GF-D8 (cell line): ENCODE data around the gene MYH3.

Source experiments
- DNase-seq: peaks from one replicate; lab custom pipeline; 2025; lab: John Stamatoyannopoulos, UW

Gene MYH3

DNA sequence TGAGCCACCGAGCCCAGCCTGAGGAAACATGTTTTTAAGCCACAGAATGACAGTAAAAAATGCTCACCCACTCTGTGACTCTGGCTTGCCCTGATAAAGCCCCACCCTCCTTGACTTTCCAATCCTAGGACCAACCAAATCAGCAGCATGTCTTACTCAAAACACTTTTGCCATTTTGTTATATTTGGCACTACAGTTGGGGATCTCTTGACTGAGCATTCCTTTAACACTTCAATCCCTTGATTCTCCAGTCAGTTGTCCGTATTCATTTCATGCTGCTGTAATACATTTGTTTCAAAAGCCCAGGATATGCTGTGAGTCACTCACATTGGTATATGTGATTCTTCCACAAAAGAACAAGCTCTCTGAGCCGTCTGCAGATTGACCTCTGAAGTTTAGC lies 8.2 kb downstream of the MYH3 start:
- DNase-seq: no peak

DNA sequence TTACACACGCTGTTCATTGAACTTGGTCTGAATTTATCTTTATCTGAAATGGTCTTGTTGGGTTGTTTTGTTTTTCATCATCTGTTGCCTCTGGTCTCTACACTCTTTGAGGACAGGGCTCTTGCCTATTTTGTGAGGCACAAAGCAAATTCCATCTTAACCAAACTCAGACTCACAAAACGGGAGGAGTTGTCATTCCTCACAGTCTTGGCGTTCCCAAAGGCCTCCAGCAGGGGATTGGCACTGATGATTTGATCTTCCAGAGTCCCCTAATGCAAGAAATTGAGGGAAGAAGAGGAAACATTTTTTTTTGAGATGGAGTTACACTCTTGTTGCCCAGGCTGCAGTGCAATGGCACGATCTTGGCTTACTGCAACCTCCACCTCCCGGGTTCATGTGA lies 8.7 kb downstream of the MYH3 start:
- DNase-seq: no peak

DNA sequence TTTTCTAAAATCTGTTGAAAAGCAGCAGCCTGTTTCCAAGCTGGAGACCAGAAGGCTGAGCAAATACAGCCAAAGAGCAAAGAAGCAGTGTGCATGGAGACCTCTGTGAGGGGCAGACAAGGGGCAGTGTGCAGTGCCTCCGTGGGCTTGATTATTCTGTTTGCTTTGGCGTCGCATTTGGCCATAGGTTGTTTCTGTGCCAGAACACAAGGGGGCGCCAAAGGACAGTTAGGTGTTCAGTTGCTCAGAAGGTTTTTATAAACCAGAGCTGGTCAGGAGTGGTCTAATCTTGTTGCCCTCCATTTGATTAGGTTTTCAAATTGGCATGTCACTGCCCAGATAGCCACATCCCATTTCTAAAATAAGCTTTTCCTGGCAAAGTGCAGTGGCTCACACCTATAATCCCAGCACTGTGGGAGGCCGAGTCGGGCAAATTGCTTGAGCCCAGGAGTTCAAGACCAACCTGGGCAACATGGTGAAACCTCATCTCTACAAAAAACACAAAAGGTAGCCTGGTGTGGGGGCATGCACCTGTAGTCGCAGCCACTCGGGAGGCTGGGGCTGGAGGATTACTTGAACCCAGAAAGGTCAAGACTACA lies 10.6 kb downstream of the MYH3 start:
- peak; percentile 9 for DNase-seq

DNA sequence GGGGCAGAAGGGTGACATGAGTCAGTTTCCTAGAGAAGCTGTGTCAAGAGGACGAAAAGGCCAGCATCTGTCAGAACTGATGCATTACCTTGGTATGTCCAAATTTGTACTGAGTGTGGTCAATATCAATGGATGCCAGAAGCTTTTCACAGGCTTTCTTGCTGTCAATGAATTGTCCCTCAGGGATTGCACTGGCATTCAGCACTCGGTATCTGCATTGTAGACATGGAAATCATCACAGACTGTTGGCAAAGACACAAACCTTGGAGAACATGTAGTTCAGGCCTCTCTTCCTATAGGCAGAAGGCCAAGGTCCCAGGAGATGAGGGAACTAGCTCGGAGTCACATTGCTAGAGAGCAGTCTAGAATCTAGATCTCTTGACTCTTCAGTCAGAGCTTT lies 16.6 kb downstream of the MYH3 start:
- no peak for DNase-seq

DNA sequence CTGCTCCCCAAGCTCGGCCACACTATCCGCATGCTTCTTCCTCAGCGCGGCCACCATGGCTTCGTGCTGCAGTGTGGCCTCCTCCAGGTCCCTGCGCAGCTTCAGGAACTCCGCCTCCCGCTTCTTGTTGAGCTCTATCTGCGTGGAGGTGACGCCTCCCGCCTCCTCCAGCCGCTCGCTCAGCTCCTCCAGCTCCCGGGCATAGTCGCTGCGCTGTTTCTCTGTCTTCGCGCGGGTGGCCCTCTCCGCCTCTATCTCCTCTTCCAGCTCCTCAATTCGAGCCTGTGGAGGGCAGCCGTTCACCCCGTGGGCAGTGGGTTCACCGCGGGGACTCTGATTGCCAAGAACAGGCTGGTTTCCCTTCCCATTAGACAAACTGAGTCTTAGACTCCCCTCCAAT lies 19.0 kb downstream of the MYH3 start:
- DNase-seq: no peak

DNA sequence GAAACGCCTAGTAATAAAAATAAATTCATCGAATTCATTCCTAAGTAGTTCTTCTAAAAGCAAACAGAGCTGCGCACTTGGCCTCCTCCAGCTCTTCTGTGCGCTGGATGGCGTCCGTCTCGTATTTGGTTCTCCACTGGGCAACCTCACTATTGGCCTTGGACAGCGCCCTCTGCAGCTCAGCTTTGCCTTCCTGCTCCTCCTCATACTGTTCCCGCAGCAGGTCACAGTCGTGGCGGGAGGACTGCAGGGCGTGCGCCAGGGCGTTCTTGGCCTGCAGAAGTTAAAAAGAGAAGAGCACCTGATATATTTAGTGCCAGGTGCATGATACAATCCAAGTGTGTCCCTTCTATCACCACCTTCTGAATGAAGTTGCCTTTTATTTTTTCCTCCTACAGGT lies 21.8 kb downstream of the MYH3 start:
- no peak for DNase-seq

DNA sequence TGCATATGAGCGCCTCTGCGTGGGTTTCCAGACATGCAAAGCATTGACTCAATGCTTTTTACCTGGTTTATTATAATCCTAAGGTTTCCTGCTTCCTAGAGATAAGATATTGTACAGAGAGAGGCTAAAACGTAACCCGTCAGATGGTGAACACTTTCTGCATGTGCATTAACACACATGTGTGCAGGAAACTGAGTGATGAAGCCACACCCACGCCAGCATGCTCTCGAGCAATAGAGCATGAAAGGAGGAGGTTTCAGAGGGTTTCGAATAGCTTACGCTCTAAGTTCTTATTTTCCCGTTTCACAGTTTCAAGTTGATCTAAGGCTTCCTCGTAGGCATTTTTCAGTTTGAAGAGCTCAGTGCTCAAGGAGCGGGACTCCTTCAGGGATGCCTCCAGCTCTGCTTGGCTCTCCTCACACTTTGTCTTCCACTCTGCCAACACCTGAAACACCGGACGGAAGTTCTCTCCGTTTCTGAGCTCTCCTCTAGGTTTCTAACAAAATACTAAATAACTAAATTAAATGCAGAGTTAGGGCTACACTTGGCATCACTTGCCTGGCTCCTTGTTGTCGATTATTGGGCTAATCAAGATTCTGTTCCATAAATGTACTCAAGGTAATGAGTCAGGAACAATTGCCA lies 23.2 kb downstream of the MYH3 start:
- DNase-seq: no peak

DNA sequence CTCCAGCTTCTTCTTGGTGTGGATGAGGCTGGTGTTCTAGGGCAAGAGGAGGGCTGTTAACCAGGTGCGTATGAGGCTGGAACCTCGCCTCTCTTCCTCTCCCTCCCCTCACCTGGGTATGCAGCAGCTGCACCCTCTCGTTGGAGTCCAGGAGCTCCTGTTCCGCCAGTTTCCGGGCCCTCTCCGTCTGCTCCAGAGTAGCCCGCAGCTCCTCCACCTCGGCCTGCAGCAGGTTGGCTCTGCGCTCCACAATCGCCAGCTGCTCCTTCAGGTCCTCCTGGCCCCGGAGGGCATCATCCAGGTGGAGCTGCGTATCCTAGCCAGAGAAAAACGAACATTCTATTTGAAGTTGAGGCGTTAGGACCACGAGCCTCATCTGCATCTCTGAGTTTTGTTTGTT lies 25.4 kb downstream of the MYH3 start:
- no peak for DNase-seq

DNA sequence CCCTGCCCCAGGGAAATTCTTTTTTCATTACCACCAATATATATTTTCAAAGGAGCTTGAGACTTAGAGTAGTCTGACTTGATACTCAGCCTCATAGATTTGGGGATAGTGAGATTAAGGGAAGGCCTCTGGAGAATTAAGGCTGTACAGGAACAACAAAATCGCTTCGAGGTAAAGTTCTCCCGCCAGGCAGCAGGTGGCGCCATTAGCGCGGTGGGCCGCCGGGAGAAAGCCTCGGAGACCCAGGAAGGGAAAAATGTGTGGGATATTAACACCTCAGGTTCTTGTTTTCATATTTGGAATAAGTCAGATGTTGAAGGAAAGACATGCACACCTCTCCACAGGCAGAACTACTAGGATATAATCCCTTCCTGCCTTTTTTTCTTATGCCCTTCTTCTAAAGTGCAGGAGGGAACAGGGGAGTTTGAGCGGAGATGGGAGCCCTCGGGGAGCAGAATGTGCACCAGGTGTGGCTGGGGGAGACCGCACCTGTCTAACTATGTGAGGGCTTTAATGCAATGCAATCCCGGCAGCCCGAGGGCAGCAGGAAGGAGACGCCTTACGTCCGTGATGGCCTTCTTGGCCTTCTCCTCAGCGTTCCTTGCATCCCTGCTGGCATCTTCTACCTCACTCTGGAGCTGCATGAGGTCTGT lies 25.9 kb downstream of the MYH3 start:
- no peak for DNase-seq

DNA sequence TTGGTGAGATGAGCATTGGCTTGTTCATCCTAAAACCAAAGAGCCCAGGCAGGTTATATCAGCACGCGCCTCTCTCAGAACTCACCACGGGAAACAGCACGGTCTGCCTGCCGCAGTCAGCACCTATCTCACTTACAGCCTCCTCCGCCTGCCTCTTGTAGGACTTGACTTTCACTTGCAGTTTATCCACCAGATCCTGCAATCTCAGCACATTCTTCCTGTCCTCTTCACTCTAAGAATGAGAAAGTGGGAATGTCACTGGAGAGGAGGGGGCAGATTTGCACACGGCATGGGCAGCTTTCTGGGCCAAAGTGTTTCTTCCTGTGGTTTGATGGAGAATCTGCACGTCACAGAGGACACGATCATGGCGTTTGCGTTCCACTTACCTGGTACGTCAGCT lies 27.4 kb downstream of the MYH3 start:
- DNase-seq: no peak

DNA sequence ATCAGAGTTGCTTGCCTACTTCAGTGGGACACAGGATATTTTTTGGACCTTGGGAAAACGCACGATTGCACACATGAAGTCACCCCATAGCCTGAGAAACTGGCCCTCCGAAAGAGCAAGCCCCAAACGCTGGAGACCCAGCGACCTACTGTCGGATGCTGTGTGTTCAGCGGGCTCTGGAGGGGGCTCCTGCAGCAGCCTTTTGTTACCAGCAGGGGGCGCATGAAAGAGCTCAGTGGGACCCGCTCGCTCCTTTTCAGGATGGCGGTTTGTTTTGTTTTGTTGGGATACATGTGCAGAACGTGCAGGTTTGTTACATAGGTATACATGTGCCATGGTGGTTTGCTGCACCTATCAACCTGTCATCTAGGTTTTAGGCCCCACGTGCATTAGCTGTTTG lies 28.4 kb downstream of the MYH3 start:
- no peak for DNase-seq

DNA sequence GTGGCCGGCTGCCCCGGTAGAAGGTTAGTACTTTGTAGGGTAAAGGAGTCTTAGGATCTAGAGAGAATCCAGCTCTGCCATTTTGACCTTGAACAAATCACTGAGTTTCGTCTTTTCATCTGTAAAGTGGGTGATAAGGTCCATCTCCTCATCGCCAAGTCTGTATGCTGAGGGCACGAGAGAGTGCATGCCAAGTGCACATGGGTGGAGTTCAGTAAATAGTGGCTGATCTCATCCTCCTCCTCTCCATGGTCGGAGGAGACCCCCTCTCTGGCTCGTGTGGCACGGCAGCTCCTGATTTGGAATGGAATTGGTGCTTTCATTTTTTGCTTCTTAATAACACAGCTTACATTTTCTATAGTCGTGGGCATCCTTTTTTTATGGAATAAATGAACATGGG lies 30.7 kb downstream of the MYH3 start:
- no peak for DNase-seq

DNA sequence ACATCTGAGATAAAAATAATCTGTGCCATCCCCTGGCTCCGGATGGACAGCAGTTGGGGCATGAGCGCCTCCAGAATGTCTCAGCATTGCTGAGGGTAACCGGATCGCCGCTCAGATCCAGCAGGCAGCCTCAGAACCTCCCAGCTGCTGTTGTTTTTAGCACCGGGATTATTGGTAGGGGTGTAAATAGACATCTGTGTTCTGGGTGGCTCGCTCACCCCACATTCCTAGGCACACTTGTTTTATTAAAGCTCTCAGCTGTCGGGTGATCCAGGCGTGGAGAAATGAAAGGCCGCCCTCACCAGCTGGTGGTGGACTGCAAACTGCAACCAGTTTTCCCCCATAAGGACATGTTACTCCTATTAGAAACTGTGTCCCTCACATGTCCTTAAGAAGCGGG lies 32.1 kb downstream of the MYH3 start:
- no peak for DNase-seq

DNA sequence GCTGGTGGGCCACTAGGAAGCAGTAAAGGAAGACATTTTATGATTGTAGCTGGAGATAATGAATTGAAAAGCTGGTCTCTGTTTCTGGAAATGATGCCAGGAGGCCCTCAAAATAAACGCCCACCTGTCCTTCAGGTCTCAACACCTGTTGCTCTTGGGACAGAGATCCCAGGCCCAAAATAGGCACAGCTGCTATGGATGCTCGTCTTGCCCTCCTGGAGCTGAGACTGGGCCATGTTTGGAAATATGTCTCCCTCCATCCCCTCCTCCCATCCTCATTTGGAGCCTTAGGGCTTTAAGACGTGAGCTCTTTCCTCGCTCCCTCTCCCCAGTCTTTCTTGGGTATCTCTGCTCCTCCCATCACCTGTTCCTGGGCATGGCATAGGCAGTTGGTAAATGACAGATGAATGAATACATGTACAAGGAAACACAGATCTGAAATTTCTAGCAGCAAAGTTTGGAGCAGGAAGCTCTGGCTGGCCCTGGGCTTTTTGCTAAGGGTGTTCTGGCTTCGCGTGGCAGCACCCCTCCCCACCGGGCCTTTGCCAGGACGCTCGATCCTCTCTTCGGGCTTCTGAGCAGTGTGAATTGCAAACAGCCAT lies 33.3 kb downstream of the MYH3 start:
- no peak for DNase-seq

DNA sequence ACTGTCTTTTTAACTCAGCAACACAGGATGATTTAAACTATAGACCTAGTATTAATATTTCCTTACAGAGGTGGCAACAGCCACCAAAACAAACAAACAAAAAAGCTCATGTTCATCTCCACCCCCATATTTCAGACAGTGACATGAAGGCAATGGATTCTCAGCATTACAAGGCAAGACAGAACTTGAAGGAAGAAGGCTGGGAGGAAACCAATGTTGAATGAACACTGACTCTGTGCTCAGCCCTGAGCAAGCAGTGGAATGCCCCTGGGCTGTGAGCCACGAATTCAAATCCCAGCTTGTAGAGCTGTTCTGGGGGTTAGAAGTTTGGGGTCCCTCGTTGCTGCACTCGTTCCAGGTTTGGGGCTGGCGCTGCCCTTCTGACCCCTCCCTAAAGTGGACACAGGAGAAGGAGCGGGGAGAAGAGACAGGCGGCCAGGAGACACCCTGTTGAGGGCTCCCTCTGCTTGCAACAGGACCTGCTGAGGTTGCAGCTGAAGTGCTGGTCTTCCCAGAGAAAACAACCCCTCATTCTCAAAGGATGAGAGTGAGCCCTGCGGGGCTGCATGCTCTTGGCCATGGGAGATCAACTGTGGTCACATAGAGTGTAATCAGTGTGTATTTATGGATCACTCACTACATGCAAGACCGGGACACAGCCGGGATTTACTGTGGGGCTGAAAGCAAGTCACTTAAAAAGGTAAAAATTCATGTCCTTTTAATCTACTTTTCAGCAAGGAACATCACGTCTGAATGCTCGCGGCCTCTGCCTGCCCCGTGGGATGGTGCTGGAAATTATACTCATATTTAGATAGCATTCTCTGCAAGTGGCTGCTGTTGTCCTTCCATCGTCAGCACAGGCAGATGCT lies 34.3 kb downstream of the MYH3 start:
- no peak for DNase-seq

DNA sequence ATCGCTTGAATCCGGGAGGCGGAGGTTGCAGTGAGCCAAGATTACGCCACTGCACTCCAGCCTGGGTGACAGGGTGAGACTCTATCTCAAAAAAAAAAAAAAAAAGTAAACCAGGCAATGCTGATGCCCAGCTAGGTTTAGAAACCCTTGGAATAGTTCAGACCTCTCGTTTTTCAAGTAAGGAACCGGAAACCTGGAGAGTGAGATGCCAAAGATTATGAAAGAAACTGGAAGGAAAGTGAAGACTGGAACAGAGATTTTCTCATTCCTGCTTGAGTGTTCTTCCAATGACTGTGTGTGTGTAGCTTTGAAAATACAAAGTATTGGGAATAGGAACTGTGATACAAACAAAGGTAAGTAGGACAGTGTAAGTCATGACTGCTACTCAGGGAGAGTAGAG lies 35.7 kb downstream of the MYH3 start:
- DNase-seq: no peak

DNA sequence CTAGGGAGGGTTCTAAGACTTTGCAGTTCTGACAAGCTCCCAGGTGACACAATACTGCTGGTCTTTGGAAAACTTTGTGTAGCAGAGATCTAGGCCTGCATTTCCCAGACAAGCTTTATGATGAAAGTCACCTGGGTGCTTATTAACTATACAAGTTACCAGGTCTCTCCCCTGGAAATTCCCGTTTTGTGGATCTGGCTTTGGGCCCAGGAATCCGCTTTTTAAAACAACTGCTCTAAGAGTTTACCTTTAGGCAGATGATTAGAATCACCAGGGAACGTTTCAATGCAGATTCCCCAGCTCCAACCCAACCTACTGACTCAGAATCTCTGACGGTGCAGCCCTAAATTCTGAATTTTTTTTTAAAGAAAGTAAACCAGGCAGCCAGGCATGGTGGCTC lies 36.3 kb downstream of the MYH3 start:
- DNase-seq: no peak

DNA sequence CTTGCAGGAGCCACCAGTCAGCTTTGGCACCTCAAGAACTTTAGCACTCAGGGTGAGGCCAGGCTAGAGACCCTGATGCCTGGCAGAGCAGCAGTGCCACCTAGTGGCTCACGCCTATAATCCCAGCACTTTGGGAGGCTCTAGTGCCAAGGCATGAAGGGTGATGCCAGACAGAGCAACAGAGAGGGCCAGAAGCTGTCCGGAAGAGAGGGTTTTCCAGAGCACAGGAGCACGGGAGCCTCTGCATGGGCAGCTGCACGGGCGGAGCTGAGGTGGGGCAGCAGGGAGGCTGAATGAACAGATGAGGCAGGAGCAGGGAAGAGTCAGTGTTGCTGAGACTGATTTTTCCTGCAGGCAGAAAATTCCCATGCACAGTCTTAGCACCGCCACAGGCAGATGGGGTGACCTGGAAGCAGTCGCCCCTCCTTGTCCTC lies 38.9 kb downstream of the MYH3 start:
- no peak for DNase-seq

DNA sequence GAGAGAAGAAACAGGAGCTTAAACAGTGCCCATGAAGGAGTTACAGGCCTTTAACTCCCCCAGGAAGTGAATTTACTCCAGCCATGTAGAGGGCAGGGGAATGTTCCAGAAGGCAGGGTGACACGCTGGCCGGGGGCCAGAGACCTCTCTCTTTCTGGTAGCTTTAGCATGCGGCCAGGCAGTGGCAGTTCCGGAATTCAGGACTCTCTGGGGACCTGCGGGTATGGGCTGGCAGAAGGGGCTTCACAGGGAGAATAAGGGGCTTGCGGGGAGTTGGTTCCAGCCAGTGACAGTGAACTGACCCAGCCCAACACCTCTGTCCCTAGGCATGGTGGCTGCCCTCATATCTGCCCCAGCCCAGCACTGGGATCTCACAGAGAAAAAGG lies 40.0 kb downstream of the MYH3 start:
- no peak for DNase-seq

DNA sequence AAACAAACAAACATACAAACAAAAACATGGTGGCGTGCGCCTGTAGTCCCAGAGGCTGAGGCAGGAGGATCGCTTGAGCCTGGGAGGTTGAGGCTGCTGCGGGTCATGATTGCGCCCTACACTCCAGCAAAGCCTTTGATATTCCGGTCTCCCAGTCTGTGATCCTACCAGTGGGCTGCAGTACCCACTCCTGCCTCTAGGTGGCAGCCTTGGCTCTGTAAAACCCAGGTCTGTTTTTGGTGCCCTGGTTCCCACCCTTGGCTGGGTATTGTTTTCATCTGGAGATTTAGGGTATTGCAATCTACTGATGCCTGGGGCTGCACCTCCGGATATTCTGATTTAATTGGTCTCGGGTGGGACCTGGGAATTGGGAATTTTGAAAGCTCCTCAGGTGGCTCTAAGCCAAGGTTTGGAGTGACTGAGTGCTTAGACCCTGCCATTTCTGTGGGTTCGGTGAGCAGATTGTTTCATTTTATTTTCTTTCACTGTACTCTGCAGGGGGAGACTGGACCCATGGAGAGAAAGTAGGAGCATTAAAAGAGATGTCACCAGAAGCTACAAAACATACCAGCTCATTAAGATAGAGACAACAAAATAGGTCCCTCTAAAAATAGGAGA lies 40.5 kb downstream of the MYH3 start:
- no peak for DNase-seq

DNA sequence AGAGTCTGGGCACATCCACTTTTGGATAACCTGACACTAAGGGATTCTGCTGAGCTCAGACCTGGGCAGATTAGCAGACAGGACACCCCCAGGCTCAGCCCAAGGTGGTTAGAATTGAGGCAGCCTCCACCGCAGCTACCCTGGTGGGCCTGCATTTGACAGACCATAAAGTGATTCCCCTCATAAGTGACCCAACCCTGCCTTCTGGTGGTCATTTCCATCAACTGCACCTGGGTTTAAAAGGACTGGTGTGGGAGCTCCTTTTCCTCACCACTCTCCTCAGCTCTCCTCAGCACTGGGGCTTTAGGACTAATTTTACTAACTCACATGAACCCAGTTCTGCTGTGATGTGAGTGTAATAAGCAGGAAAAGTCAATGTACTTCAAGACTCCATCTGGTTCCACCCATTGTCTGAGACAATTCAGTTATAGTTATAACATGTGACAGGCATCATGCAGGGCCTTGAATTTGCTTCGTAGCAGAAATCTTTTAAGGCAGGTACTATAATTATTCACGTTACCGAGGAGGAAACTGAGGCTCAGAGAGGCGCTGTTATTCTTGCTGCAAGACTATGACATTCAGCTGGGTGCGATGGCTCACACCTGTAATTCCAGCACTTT lies 42.5 kb downstream of the MYH3 start:
- DNase-seq: no peak
